H9 (cell line): ENCODE data around the gene PDE3A. TPM values are rescaled to one million over a fixed set of nuclear protein-coding genes. Genes with fewer than 3 reads are reported as not detected.

Experiments
- DNase-seq: peaks from one replicate; pipeline ENCODE4 v3.0.0-alpha.2; 2017
- H2AFZ ChIP-seq: one replicate; pipeline ENCODE4 v1.6.1; 2013; ENCODE audit warnings: mild to moderate bottlenecking, low read length, control low read depth, moderate library complexity
- H2AK5ac ChIP-seq: 2 replicates; pipeline ENCODE4 v1.6.1; 2013; ENCODE audit warnings: low read length, control low read depth, mixed read lengths; ENCODE audit not compliant: insufficient read length
- H2BK120ac ChIP-seq: one replicate; pipeline ENCODE4 v1.6.1; 2013; ENCODE audit warnings: low read depth, mild to moderate bottlenecking, low read length, control low read depth, inconsistent platforms; ENCODE audit not compliant: poor library complexity, severe bottlenecking
- H2BK12ac ChIP-seq: 2 replicates; pipeline ENCODE4 v1.6.1; 2013; ENCODE audit warnings: low read length, control low read depth, mixed read lengths, low read depth; ENCODE audit not compliant: insufficient read length
- H2BK15ac ChIP-seq: 2 replicates; pipeline ENCODE4 v1.6.1; 2013; ENCODE audit warnings: low read depth, low read length, control low read depth
- H2BK20ac ChIP-seq: one replicate; pipeline ENCODE4 v1.6.1; 2013; ENCODE audit warnings: low read depth, mild to moderate bottlenecking, low read length, control low read depth, inconsistent platforms; ENCODE audit not compliant: poor library complexity, severe bottlenecking
- H2BK5ac ChIP-seq: 2 replicates; pipeline ENCODE4 v1.6.1; 2013; ENCODE audit warnings: low read length, control low read depth, mixed read lengths; ENCODE audit not compliant: insufficient read length
- H3K14ac ChIP-seq: 2 replicates; pipeline ENCODE4 v1.6.1; 2013; ENCODE audit warnings: low read length, control low read depth; ENCODE audit not compliant: insufficient read depth
- H3K18ac ChIP-seq: 2 replicates; pipeline ENCODE4 v1.6.1; 2013; ENCODE audit warnings: low read depth, mild to moderate bottlenecking, mixed read lengths, low read length, control low read depth; ENCODE audit not compliant: insufficient read length
- H3K23ac ChIP-seq: 2 replicates; pipeline ENCODE4 v1.6.1; 2013; ENCODE audit warnings: low read length, control low read depth, mixed read lengths, low read depth; ENCODE audit not compliant: insufficient read length
- H3K23me2 ChIP-seq: 2 replicates; pipeline ENCODE4 v1.6.1; 2013; ENCODE audit warnings: low read depth, mild to moderate bottlenecking, mixed read lengths, low read length, control low read depth; ENCODE audit not compliant: insufficient read length, poor library complexity, severe bottlenecking
- H3K27ac ChIP-seq: 2 replicates; pipeline ENCODE4 v1.5.1; 2013; ENCODE audit warnings: low read length, control low read depth, mixed read lengths, low read depth; ENCODE audit not compliant: insufficient read length
- H3K27me3 ChIP-seq: 2 replicates; pipeline ENCODE4 v1.6.1; 2013; ENCODE audit warnings: low read length, control low read depth, inconsistent platforms; ENCODE audit not compliant: insufficient read depth
- H3K4ac ChIP-seq: 2 replicates; pipeline ENCODE4 v1.6.1; 2013; ENCODE audit warnings: low read depth, mild to moderate bottlenecking, control low read depth, inconsistent platforms, low read length, moderate library complexity
- H3K4me1 ChIP-seq: 2 replicates; pipeline ENCODE4 v1.6.1; 2013; ENCODE audit warnings: low read length, control low read depth, inconsistent platforms; ENCODE audit not compliant: insufficient read depth
- H3K4me2 ChIP-seq: 2 replicates; pipeline ENCODE4 v1.6.1; 2013; ENCODE audit warnings: low read length, control low read depth, mixed read lengths; ENCODE audit not compliant: insufficient read length, insufficient read depth
- H3K56ac ChIP-seq: 2 replicates; pipeline ENCODE4 v1.6.1; 2013; ENCODE audit warnings: low read depth, mild to moderate bottlenecking, mixed read lengths, low read length, control low read depth; ENCODE audit not compliant: insufficient read length
- H3K79me1 ChIP-seq: 2 replicates; pipeline ENCODE4 v1.6.1; 2013; ENCODE audit warnings: low read depth, mild to moderate bottlenecking, moderate library complexity, low read length, control low read depth, inconsistent platforms; ENCODE audit not compliant: insufficient read depth, poor library complexity, severe bottlenecking
- H3K79me2 ChIP-seq: 2 replicates; pipeline ENCODE4 v1.6.1; 2013; ENCODE audit warnings: low read length, control low read depth, inconsistent platforms; ENCODE audit not compliant: insufficient read depth
- H3K9ac ChIP-seq: 2 replicates; pipeline ENCODE4 v1.6.1; 2013; ENCODE audit warnings: low read length, control low read depth, mixed read lengths; ENCODE audit not compliant: insufficient read length; ENCODE audit errors: extremely low read depth
- H3K9me3 ChIP-seq: one replicate; pipeline ENCODE4 v1.6.1; 2013; ENCODE audit warnings: low read depth, low read length, inconsistent platforms; ENCODE audit not compliant: control insufficient read depth
- H3T11ph ChIP-seq: one replicate; pipeline ENCODE4 v1.6.1; 2013; ENCODE audit warnings: mild to moderate bottlenecking, low read length, control low read depth, inconsistent platforms
- H4K20me1 ChIP-seq: one replicate; pipeline ENCODE4 v1.6.1; 2013; ENCODE audit not compliant: control insufficient read depth, insufficient read length, insufficient read depth
- H4K5ac ChIP-seq: 2 replicates; pipeline ENCODE4 v1.6.1; 2013; ENCODE audit warnings: low read depth, mild to moderate bottlenecking, mixed read lengths, low read length, control low read depth; ENCODE audit not compliant: insufficient read length
- H4K8ac ChIP-seq: replicated peaks from 2 replicates; pipeline ENCODE4 v1.6.1; 2013; ENCODE audit warnings: low read length, control low read depth, mixed read lengths, low read depth; ENCODE audit not compliant: insufficient read length
- H4K91ac ChIP-seq: 2 replicates; pipeline ENCODE4 v1.6.1; 2013; ENCODE audit warnings: low read depth, mild to moderate bottlenecking, moderate library complexity, mixed read lengths, low read length, control low read depth; ENCODE audit not compliant: insufficient read length
- H3K27ac Mint-ChIP-seq, 3 experiments: 2 replicates in 2 of 3; 3 replicates in 1 of 3; pipeline ENCODE4 v1.8.0; 2020 to 2021; ENCODE audit warnings: mixed read lengths in 3 of 3, mild to moderate bottlenecking in 1 of 3, moderate library complexity in 1 of 3
- H3K27me3 Mint-ChIP-seq: 2 replicates; pipeline ENCODE4 v1.8.0; 2021; ENCODE audit warnings: low read depth, mild to moderate bottlenecking, moderate library complexity, mixed read lengths
- H3K36me3 Mint-ChIP-seq, 3 experiments: 2 replicates in 2 of 3; 3 replicates in 1 of 3; pipeline ENCODE4 v1.8.0; 2020 to 2021; ENCODE audit warnings: low read depth in 3 of 3, mixed read lengths in 3 of 3; ENCODE audit not compliant: insufficient read depth in 1 of 3
- H3K4me1 Mint-ChIP-seq, 2 experiments: 2 replicates each; pipeline ENCODE4 v1.8.0; 2020; ENCODE audit warnings: mixed read lengths in 2 of 2
- H3K4me3 Mint-ChIP-seq, 2 experiments: 2 replicates in 1 of 2; 3 replicates in 1 of 2; pipeline ENCODE4 v1.8.0; 2020 to 2021; ENCODE audit warnings: mild to moderate bottlenecking in 2 of 2, mixed read lengths in 2 of 2, moderate library complexity in 1 of 2
- H3K9me3 Mint-ChIP-seq, 2 experiments: 2 replicates in 1 of 2; 3 replicates in 1 of 2; pipeline ENCODE4 v1.8.0; 2020; ENCODE audit warnings: mild to moderate bottlenecking in 2 of 2, mixed read lengths in 2 of 2, moderate library complexity in 1 of 2
- CTCF ChIP-seq: fragments of 200-600 bp; sonication (generic); conservative IDR thresholded peaks from 3 replicates; pipeline ENCODE4 v1.8.0; 2021; ENCODE audit warnings: antibody characterized with exemption, mild to moderate bottlenecking
- total RNA-seq: library from RNA; stranded (reverse); gene quantifications from 2 replicates; pipeline ENCODE4 v1.2.1, GENCODE V29; 2021

Gene PDE3A
- total RNA-seq, 1 experiment from 2014 or later = 3.0 TPM

GRCh38 chr12:20377750-20378149, 9.4 kb downstream of the PDE3A start:
- no peak overlapping the region for H3K14ac ChIP-seq
- H2AK5ac ChIP-seq = no peak overlapping the region
- H4K5ac ChIP-seq = no peak overlapping the region
- H3K27me3 Mint-ChIP-seq = no peaks in the 10 kb centered on the region; the same call in 1 of the 2 replicates
- no peak overlapping the region for H3K9ac ChIP-seq
- no peaks in the 10 kb centered on the region for H3K9me3 ChIP-seq
- no peak overlapping the region for H2BK5ac ChIP-seq
- no peak overlapping the region for H3K18ac ChIP-seq
- no peaks in the 10 kb centered on the region for H3K23me2 ChIP-seq
- no peak for TF ChIP-seq CTCF
- no peaks in the 10 kb centered on the region for H3K4me1 ChIP-seq
- no peak overlapping the region for H2BK20ac ChIP-seq
- H3K9me3 Mint-ChIP-seq = no peaks in the 10 kb centered on the region
- no peak overlapping the region for H2AFZ ChIP-seq
- peaks cover 0 to 12% of the 10 kb centered on the region in 2 experiments; a peak in 2 of 4 replicates for H3K4me1 Mint-ChIP-seq
- H4K8ac ChIP-seq = no peak overlapping the region
- no peak for DNase-seq
- H4K91ac ChIP-seq = no peak overlapping the region
- H2BK120ac ChIP-seq = no peak overlapping the region
- no peak overlapping the region for H3K4me2 ChIP-seq
- H2BK12ac ChIP-seq = no peak overlapping the region
- H3K4ac ChIP-seq = no peak overlapping the region
- no peak overlapping the region for H3K27ac ChIP-seq
- no peak overlapping the region for H3K27ac Mint-ChIP-seq
- H3K79me2 ChIP-seq = no peaks in the 10 kb centered on the region
- no peak overlapping the region for H3K23ac ChIP-seq
- no peaks in the 10 kb centered on the region for H3K27me3 ChIP-seq
- H3K36me3 Mint-ChIP-seq = no peaks in the 10 kb centered on the region; a peak in 1 of 7 replicates
- no peaks in the 10 kb centered on the region for H3K79me1 ChIP-seq
- H3K56ac ChIP-seq = no peak overlapping the region
- H4K20me1 ChIP-seq = no peaks in the 10 kb centered on the region
- H3T11ph ChIP-seq = no peak overlapping the region
- no peak overlapping the region for H3K4me3 Mint-ChIP-seq
- H2BK15ac ChIP-seq = no peak overlapping the region
